ENCODE results near the gene DLG4.
A peak's percentile ranks its signal among the peaks of the same experiment; 100 is the strongest.

The DLG4 gene

GRCh38 chr17:7219812-7220592, at the start of gene DLG4, which contains the start of gene ACADVL:
Gene DLG4, minus strand, starts transcription at chr17:7219836.
Gene ACADVL, plus strand, starts transcription at chr17:7219938. Its CDS starts 47 bp downstream, at chr17:7219985.
- H3K4me3 ChIP-seq (replicated peaks in 1 of 2; ENCODE audit: low read depth in 2 of 2, low read length in 2 of 2), result peak within 1 kb of the TSS; percentile 78 to 86
- peak; percentile 85 to 92 for DNase-seq (ENCODE audit: low read depth in 2 of 2)
- TF ChIP-seq CTCF (IDR thresholded peaks at IDR 0.05; ENCODE audit: low read depth, low read length), result no peak

GRCh38 chr17:7266784-7267183, 47.1 kb upstream of the DLG4 start:
- no peak for TF ChIP-seq CTCF (IDR thresholded peaks at IDR 0.05; ENCODE audit: low read depth, low read length)
- DNase-seq (ENCODE audit: low read depth in 2 of 2), result peak in 1 of 2 donors; percentile 45
- no peak overlapping the region for H3K4me3 ChIP-seq (replicated peaks in 1 of 2; ENCODE audit: low read depth in 2 of 2, low read length in 2 of 2)

GRCh38 chr17:7263801-7264078, 44.1 kb upstream of the DLG4 start:
- TF ChIP-seq CTCF (IDR thresholded peaks at IDR 0.05; ENCODE audit: low read depth, low read length), result no peak
- H3K4me3 ChIP-seq (replicated peaks in 1 of 2; ENCODE audit: low read depth in 2 of 2, low read length in 2 of 2), result no peak overlapping the region
- DNase-seq (ENCODE audit: low read depth in 2 of 2), result no peak

GRCh38 chr17:7262935-7263800, 43.5 kb upstream of the DLG4 start:
- no peak for TF ChIP-seq CTCF (IDR thresholded peaks at IDR 0.05; ENCODE audit: low read depth, low read length)
- DNase-seq (ENCODE audit: low read depth in 2 of 2), result no peak
- H3K4me3 ChIP-seq (replicated peaks in 1 of 2; ENCODE audit: low read depth in 2 of 2, low read length in 2 of 2), result peak overlapping the region in 1 of 2 donors; percentile 8

GRCh38 chr17:7262192-7262934, 42.7 kb upstream of the DLG4 start, which contains the start of gene CLDN7:
Gene CLDN7, minus strand, starts transcription at chr17:7262478. Its CDS starts 435 bp downstream, at chr17:7262043.
- H3K4me3 ChIP-seq (replicated peaks in 1 of 2; ENCODE audit: low read depth in 2 of 2, low read length in 2 of 2), result peak within 1 kb of the TSS; percentile 35 to 36
- no peak for DNase-seq (ENCODE audit: low read depth in 2 of 2)
- TF ChIP-seq CTCF (IDR thresholded peaks at IDR 0.05; ENCODE audit: low read depth, low read length), result no peak

- TF ChIP-seq CTCF (IDR thresholded peaks at IDR 0.05; ENCODE audit: low read depth, low read length), result no peak
- no peak for DNase-seq (ENCODE audit: low read depth in 2 of 2)
- H3K4me3 ChIP-seq (replicated peaks in 1 of 2; ENCODE audit: low read depth in 2 of 2, low read length in 2 of 2), result peak overlapping the region; percentile 35 to 36
These were observed 41.9 kb upstream of the DLG4 start for GRCh38 chr17:7261379-7262191.
